NCI-H446 (cell line): ENCODE results near the gene MRGPRX3.

Experiments used
- DNase-seq, 2 experiments: peaks; one replicate each; lab custom pipeline; 2025; lab: John Stamatoyannopoulos, UW

MRGPRX3 gene

GRCh38 chr11:18168372-18168771 lies 36.0 kb downstream of the MRGPRX3 start:
- DNase-seq = no peak

DNA sequence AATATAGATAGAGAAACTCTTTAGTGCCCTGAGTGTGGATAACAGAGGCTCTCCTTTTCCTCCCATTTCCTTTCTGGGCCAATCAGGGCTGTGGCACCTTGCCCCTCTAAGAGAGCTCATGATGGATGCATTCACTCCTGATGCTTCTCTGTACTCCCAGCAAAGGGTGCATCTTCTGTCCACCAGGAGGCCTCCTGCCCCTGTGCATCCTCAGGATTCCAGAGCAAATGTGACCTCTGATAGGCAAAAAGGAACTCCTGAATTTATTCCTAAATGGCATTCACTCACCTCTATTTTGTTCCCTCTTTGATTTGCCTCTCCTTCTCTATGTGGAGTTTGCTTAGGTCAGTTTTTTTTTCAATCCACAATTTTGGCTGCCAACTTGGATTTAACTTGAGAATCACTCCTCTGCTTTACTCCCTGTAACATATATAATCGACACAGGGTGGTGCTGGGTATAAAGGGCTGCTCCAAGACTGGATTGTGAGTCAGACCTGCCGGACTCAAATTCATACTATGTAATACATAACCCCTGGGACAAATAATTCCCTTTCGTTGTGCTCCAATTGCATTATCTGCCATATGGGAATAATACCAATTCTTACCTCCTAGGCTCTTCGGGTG lies 39.1 kb downstream of the MRGPRX3 start:
- DNase-seq = peak in 1 of 2 experiments; percentile 13

GRCh38 chr11:18172666-18173065 lies 40.3 kb downstream of the MRGPRX3 start, which contains the start of gene MRGPRX4:
Gene MRGPRX4 (plus strand): TSS chr11:18172837. CDS start chr11:18173257, 420 bp downstream.
- no peak for DNase-seq

GRCh38 chr11:18173225-18173866 lies 41.0 kb downstream of the MRGPRX3 start:
- DNase-seq = no peak
